ENCODE measurements around the gene ZCCHC2. TPM values are rescaled to one million over a fixed set of nuclear protein-coding genes. Genes with fewer than 3 reads are reported as not detected.

ZCCHC2 gene
- total and polyA plus RNA-seq, 9 of the 15 experiments (the other 6 are each of a cell fraction or from before 2014, with no cell fraction given): 1.0 to 9.2 (median 6.0) TPM

DNA sequence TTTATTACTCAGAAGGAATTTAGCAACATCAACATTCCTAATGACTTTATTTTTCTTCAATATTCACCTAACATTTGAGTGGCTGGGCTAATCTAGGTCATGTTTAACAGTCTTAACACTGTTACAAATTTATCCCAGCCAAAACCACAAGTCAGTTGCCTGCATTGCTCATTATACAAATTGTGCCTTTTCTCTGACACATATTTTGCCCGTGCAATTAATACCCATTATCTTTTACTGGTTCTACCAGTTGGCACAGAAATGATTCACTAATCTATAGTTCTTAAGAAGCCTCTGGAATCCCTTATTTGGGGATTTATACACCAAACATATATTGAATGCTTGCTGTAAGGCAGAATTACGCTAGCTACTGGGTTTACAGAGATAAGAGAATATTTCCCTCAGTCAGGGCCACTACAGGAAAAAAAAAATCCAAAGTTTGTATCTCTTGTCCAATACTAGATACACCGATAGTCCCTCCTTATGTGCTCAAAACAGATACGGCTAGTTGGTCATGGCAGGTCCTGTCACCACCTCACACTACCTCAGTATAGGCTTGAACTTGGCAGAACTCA is 46.3 kb downstream of the ZCCHC2 start:
- POLR2A ChIA-PET: interaction anchor here (1.2 kb wide), 1 partner anchor 148 kb away, joined by 3 read pairs; no protein-coding TSS in a partner anchor
- TF ChIP-seq CEBPG (CRISPR knock-in tag; IDR thresholded peaks at IDR 0.05) (no peak), CEBPG (tag; conservative IDR thresholded peaks at IDR 0.05 in 1 of 2, IDR thresholded peaks at IDR 0.05 in 1 of 2) (no peak), THAP7 (CRISPR knock-in tag; IDR thresholded peaks at IDR 0.05) (no peak), ZBTB1 (CRISPR knock-in tag; IDR thresholded peaks at IDR 0.05; ENCODE audit: borderline replicate concordance, low read depth) (no peak), ZNF778 (CRISPR knock-in tag; IDR thresholded peaks at IDR 0.05) (no peak), ZBTB17 (CRISPR knock-in tag; IDR thresholded peaks at IDR 0.05) (no peak), ETS2 (tag; IDR thresholded peaks at IDR 0.05; ENCODE audit: borderline replicate concordance, poor library complexity, severe bottlenecking) (no peak), ZC3H8 (IDR thresholded peaks at IDR 0.05) (no peak), MCM2 (IDR thresholded peaks at IDR 0.05; ENCODE audit: low read depth) (no peak), L3MBTL2 (IDR thresholded peaks at IDR 0.05) (no peak)
- TF ChIP-seq, protein P1, sequence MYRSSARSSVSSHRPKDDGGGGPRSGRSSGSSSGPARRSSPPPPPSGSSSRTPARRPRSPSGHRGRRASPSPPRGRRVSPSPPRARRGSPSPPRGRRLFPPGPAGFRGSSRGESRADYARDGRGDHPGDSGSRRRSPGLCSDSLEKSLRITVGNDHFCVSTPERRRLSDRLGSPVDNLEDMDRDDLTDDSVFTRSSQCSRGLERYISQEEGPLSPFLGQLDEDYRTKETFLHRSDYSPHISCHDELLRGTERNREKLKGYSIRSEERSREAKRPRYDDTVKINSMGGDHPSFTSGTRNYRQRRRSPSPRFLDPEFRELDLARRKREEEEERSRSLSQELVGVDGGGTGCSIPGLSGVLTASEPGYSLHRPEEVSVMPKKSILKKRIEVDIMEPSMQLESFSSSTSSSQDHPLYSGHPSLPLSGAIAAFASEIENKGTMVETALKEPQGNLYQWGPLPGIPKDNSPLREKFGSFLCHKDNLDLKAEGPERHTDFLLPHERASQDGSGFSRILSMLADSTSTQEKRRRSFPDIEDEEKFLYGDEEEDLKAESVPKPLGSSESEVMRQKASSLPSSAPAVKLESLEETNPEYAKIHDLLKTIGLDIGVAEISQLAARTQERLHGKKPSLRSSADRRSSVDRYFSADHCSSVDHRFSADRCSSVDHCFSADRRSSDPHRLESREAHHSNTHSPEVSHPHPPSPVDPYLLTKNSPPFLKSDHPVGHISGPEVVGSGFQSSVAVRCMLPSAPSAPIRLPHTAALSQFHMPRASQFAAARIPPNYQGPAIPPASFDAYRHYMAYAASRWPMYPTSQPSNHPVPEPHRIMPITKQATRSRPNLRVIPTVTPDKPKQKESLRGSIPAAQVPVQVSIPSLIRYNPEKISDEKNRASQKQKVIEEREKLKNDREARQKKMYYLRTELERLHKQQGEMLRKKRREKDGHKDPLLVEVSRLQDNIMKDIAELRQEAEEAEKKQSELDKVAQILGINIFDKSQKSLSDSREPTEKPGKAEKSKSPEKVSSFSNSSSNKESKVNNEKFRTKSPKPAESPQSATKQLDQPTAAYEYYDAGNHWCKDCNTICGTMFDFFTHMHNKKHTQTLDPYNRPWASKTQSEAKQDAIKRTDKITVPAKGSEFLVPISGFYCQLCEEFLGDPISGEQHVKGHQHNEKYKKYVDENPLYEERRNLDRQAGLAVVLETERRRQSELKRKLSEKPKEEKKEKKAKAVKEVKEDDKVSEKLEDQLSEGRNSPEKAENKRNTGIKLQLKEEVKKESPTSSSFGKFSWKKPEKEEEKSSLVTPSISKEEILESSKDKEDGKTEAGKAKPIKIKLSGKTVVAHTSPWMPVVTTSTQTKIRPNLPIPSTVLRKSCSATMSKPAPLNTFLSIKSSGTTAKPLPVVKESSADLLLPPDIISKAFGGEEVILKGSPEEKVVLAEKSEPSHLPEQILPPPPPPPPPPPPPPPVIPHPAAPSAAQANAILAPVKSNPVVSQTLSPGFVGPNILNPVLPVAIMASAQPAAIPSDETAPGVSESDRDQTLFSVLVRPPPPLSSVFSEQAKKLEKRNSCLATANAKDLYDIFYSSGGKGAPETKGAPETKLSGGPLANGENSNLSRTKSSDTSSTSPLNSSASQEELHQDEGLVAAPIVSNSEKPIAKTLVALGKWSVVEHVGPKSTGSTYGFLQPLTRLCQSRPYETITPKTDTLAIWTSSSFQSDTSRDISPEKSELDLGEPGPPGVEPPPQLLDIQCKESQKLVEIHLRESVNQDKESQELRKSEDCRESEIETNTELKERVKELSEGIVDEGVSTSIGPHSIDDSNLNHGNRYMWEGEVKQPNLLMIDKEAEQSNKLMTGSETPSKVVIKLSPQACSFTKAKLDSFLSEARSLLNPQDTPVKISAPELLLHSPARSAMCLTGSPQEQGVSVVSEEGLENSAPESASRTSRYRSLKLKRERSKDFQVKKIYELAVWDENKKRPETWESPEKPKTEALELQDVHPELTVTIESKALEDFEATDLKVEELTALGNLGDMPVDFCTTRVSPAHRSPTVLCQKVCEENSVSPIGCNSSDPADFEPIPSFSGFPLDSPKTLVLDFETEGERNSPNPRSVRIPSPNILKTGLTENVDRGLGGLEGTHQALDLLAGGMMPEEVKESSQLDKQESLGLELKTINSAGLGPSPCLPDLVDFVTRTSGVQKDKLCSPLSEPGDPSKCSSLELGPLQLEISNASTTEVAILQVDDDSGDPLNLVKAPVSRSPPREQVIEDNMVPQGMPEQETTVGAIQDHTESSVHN (IDR thresholded peaks at IDR 0.05; ENCODE audit: borderline replicate concordance in 1 of 2, low read depth in 1 of 2): no peak
- TF ChIP-seq, protein P2, sequence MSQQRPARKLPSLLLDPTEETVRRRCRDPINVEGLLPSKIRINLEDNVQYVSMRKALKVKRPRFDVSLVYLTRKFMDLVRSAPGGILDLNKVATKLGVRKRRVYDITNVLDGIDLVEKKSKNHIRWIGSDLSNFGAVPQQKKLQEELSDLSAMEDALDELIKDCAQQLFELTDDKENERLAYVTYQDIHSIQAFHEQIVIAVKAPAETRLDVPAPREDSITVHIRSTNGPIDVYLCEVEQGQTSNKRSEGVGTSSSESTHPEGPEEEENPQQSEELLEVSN (IDR thresholded peaks at IDR 0.05; ENCODE audit: borderline replicate concordance in 1 of 2, extremely low read depth in 1 of 2, insufficient read depth in 1 of 2, insufficient read length in 1 of 2, low read depth in 1 of 2, low read length in 1 of 2, poor library complexity in 1 of 2, severe bottlenecking in 1 of 2): no peak

More for the DNA sequence above, 46.3 kb downstream of the ZCCHC2 start:
- no peaks in the 10 kb centered on the region for H3K79me2 ChIP-seq (ENCODE audit: control insufficient read depth, insufficient read depth, low read length)
- H3K4me2 ChIP-seq (ENCODE audit: insufficient read depth, low read length): no peak overlapping the region
- no peak overlapping the region for H3K27ac ChIP-seq (ENCODE audit: extremely low read depth, low read depth, low read length)
- no TSS peak for BruUV-seq (replicated peaks)
- H3K4me1 ChIP-seq (replicated peaks in 1 of 2; ENCODE audit: control insufficient read depth in 2 of 2, insufficient read depth in 2 of 2, low read length in 2 of 2): no peaks in the 10 kb centered on the region
- FAIRE-seq: no peak
- no peaks in the 10 kb centered on the region for H3K27me3 ChIP-seq (ENCODE audit: control insufficient read depth in 2 of 2, insufficient read depth in 2 of 2, low read length in 2 of 2)
- H3K9me3 ChIP-seq (replicated peaks; ENCODE audit: control insufficient read depth, insufficient read depth, low read depth, low read length): no peaks in the 10 kb centered on the region
- H2AFZ ChIP-seq (ENCODE audit: low read depth, low read length): no peak overlapping the region
- H3K4me3 ChIP-seq: no peak overlapping the region
- no peak for ATAC-seq
- no peaks in the 10 kb centered on the region for H3K9me1 ChIP-seq (ENCODE audit: control insufficient read depth, insufficient read depth, low read length)
- peaks cover 31% of the 10 kb centered on the region for H3K36me3 ChIP-seq (ENCODE audit: control insufficient read depth, insufficient read depth, low read length)
- WGBS (ENCODE audit: insufficient coverage, low coverage, missing lambda C conversion rate): 67% methylated on average over 4 of the region's 4 CpGs
- no peaks in the 10 kb centered on the region for H4K20me1 ChIP-seq (replicated peaks; ENCODE audit: control insufficient read depth, insufficient read depth, low read length)
- intact Hi-C loops (cut with micrococcal nuclease) (no loop called here), in situ Hi-C loops (cut with MboI) (no loop called here)
- CTCF ChIA-PET (ENCODE audit: low intra/inter-chr PET ratio): interaction anchor here (0.6 kb wide), 1 partner anchor 422 kb away, joined by 3 read pairs; no protein-coding TSS in a partner anchor
- no peak overlapping the region for H3K9ac ChIP-seq (ENCODE audit: insufficient read depth in 1 of 2, low read depth in 2 of 2, low read length in 2 of 2)
- no peak for DNase-seq (ENCODE audit: extremely low read depth in 1 of 4, low spot score in 3 of 4)

All from K562 (cell line).